Activated CD8-positive, alpha-beta T cell treated with anti-CD3 and anti-CD28 coated beads for 36 hours (primary cell): ENCODE data around the gene RSRC1. TPM values are rescaled to one million over a fixed set of nuclear protein-coding genes. Genes with fewer than 3 reads are reported as not detected.

ENCODE experiments used
- ATAC-seq: fragments of 200-7000 bp; cut with Tn5 transposase; one replicate; pipeline ENCODE4 v1.10.0; 2021; ENCODE audit warnings: mild to moderate bottlenecking, moderate library complexity
- CTCF ChIA-PET: fragments of 350-600 bp; sonication (Branson Sonifier 250); formaldehyde crosslinking; loops from one replicate; lab custom pipeline; 2021; ENCODE audit warnings: antibody characterized with exemption; lab: Charles Lee
- POLR2A ChIA-PET: fragments of 350-600 bp; sonication (Branson Sonifier 250); formaldehyde crosslinking; loops from one replicate; lab custom pipeline; 2021; ENCODE audit warnings: antibody characterized with exemption; lab: Charles Lee
- DNase-seq: peaks from one replicate; pipeline ENCODE4 v3.0.0-alpha.2; 2020
- H3K27ac Mint-ChIP-seq: one replicate; pipeline ENCODE4 v1.8.0; 2021; ENCODE audit warnings: mild to moderate bottlenecking, mixed read lengths
- H3K27me3 Mint-ChIP-seq: one replicate; pipeline ENCODE4 v1.8.0; 2021; ENCODE audit warnings: mixed read lengths
- H3K36me3 Mint-ChIP-seq: one replicate; pipeline ENCODE4 v1.8.0; 2021; ENCODE audit warnings: low read depth, mixed read lengths
- H3K4me1 Mint-ChIP-seq: one replicate; pipeline ENCODE4 v1.8.0; 2021; ENCODE audit warnings: low read depth, mixed read lengths
- H3K4me3 Mint-ChIP-seq: one replicate; pipeline ENCODE4 v1.8.0; 2021; ENCODE audit warnings: mild to moderate bottlenecking, moderate library complexity, mixed read lengths
- H3K9me3 Mint-ChIP-seq: one replicate; pipeline ENCODE4 v1.8.0; 2021; ENCODE audit warnings: mixed read lengths
- CTCF ChIP-seq: fragments of 200-600 bp; IDR thresholded peaks from one replicate; pipeline ENCODE4 v1.8.0; 2022; ENCODE audit warnings: antibody characterized with exemption, mild to moderate bottlenecking
- intact Hi-C: fragments of 100-400 bp; cut with micrococcal nuclease; formaldehyde crosslinking; loops from one replicate; pipeline ENCODE4 v1.10.0; 2022
- total RNA-seq, 2 experiments: library from RNA; stranded (reverse); gene quantifications; one replicate each; pipeline ENCODE4 v1.2.3, GENCODE V29; 2021

Gene RSRC1
- total RNA-seq, 2 experiments from 2014 or later = 37.9 to 44.7 TPM

- H3K27ac Mint-ChIP-seq = no peak overlapping the region
- ChIA-PET POLR2A (no interaction called here), CTCF (no interaction called here)
- no peaks in the 10 kb centered on the region for H3K27me3 Mint-ChIP-seq
- H3K4me3 Mint-ChIP-seq = no peak overlapping the region
- H3K9me3 Mint-ChIP-seq = no peaks in the 10 kb centered on the region
- ATAC-seq (no peak), DNase-seq (no peak)
- H3K36me3 Mint-ChIP-seq = peaks cover 36% of the 10 kb centered on the region
- H3K4me1 Mint-ChIP-seq = no peaks in the 10 kb centered on the region
- intact Hi-C loops = no loop called here
- no peak for TF ChIP-seq CTCF
Observed at GRCh38 chr3:158140396-158140795, 30.5 kb downstream of the RSRC1 start.

GRCh38 chr3:158148218-158148617 lies 38.3 kb downstream of the RSRC1 start:
- no peak overlapping the region for H3K27ac Mint-ChIP-seq
- no peak for TF ChIP-seq CTCF
- H3K4me1 Mint-ChIP-seq = peaks cover 14% of the 10 kb centered on the region
- peaks cover 25% of the 10 kb centered on the region for H3K36me3 Mint-ChIP-seq
- H3K9me3 Mint-ChIP-seq = no peaks in the 10 kb centered on the region
- ATAC-seq (no peak), DNase-seq (no peak)
- POLR2A ChIA-PET = no interaction called here
- CTCF ChIA-PET = no interaction called here
- no peak overlapping the region for H3K4me3 Mint-ChIP-seq
- intact Hi-C loops = no loop called here
- H3K27me3 Mint-ChIP-seq = no peaks in the 10 kb centered on the region

- DNase-seq (peak; percentile 11), ATAC-seq (no peak)
- TF ChIP-seq CTCF = no peak
- Mint-ChIP-seq H3K9me3 (no peaks in the 10 kb centered on the region), H3K4me1 (peaks cover 16% of the 10 kb centered on the region), H3K4me3 (no peak overlapping the region), H3K27me3 (no peaks in the 10 kb centered on the region), H3K36me3 (peaks cover 25% of the 10 kb centered on the region), H3K27ac (no peak overlapping the region)
- ChIA-PET CTCF (no interaction called here), POLR2A (no interaction called here)
- intact Hi-C loops = no loop called here
Observed at GRCh38 chr3:158152186-158152585, 42.3 kb downstream of the RSRC1 start.

- H3K27me3 Mint-ChIP-seq = no peaks in the 10 kb centered on the region
- no peak overlapping the region for H3K4me3 Mint-ChIP-seq
- ATAC-seq (no peak), DNase-seq (no peak)
- ChIA-PET POLR2A (no interaction called here), CTCF (interaction anchor here (1.1 kb wide), 1 partner anchor 39 kb away, joined by 3 read pairs; no protein-coding TSS in a partner anchor)
- no peaks in the 10 kb centered on the region for H3K9me3 Mint-ChIP-seq
- no peak for TF ChIP-seq CTCF
- H3K4me1 Mint-ChIP-seq = peaks cover 4% of the 10 kb centered on the region
- no peak overlapping the region for H3K27ac Mint-ChIP-seq
- H3K36me3 Mint-ChIP-seq = peaks cover 23% of the 10 kb centered on the region
- intact Hi-C loops = no loop called here
Observed at GRCh38 chr3:158158969-158159368, 49.1 kb downstream of the RSRC1 start.

GRCh38 chr3:158159714-158160113 lies 49.8 kb downstream of the RSRC1 start:
- intact Hi-C loops = no loop called here
- H3K27ac Mint-ChIP-seq = no peak overlapping the region
- H3K4me3 Mint-ChIP-seq = no peak overlapping the region
- CTCF ChIA-PET = interaction anchor here (1.1 kb wide), 1 partner anchor 40 kb away, joined by 3 read pairs; no protein-coding TSS in a partner anchor
- peaks cover 19% of the 10 kb centered on the region for H3K36me3 Mint-ChIP-seq
- H3K9me3 Mint-ChIP-seq = no peaks in the 10 kb centered on the region
- DNase-seq (no peak), ATAC-seq (no peak)
- H3K27me3 Mint-ChIP-seq = no peaks in the 10 kb centered on the region
- POLR2A ChIA-PET = no interaction called here
- TF ChIP-seq CTCF = no peak
- peaks cover 4% of the 10 kb centered on the region for H3K4me1 Mint-ChIP-seq
